HEK293 (cell line): Measurements from ENCODE around the gene DNAJC5.

Experiments
- CTCF ChIA-PET: fragments of 350-600 bp; formaldehyde crosslinking; extraction: SDS; loops from one replicate; lab custom pipeline; 2021; ENCODE audit warnings: antibody characterized with exemption; lab: Yijun Ruan, JAX
- POLR2A ChIA-PET: fragments of 300-600 bp; formaldehyde crosslinking; extraction: SDS; loops from one replicate; lab custom pipeline; 2020; ENCODE audit warnings: antibody characterized with exemption, inconsistent platforms; lab: Yijun Ruan, JAX
- H3K27ac ChIP-seq: fragments of 200-500 bp; sonication (Bioruptor generic); 2 replicates; pipeline ENCODE4 v1.5.1; 2014; ENCODE audit warnings: low read depth, low read length, control low read depth, inconsistent platforms; ENCODE audit errors: extremely low read depth
- H3K36me3 ChIP-seq, 2 experiments: fragments of 200-500 bp in 1 of 2; sonication (Bioruptor generic) in 1 of 2; 1 replicate in 1 of 2; 2 replicates in 1 of 2; pipeline ENCODE4 v1.5.1; 2014 to 2017; ENCODE audit warnings: inconsistent platforms in 2 of 2, low read length in 2 of 2; ENCODE audit not compliant: control insufficient read depth in 2 of 2, insufficient read depth in 1 of 2
- H3K4me1 ChIP-seq: fragments of 200-500 bp; sonication (Bioruptor generic); 2 replicates; pipeline ENCODE4 v1.5.1; 2014; ENCODE audit warnings: mild to moderate bottlenecking, low read length, inconsistent platforms; ENCODE audit not compliant: control insufficient read depth, insufficient read depth
- H3K4me3 ChIP-seq: 2 replicates; pipeline ENCODE4 v1.5.1; 2011; ENCODE audit warnings: low read depth, mild to moderate bottlenecking, control low read depth, low read length, moderate library complexity
- H3K9me3 ChIP-seq: fragments of 200-500 bp; sonication (Bioruptor generic); 2 replicates; pipeline ENCODE4 v1.5.1; 2014; ENCODE audit warnings: low read depth, low read length, inconsistent platforms; ENCODE audit not compliant: control insufficient read depth, insufficient read depth
- GLIS1 ChIP-seq: fragments of 450-650 bp; formaldehyde crosslinking; IDR thresholded peaks from 2 replicates; pipeline ENCODE4 v1.5.1; 2016; ENCODE audit warnings: missing biosample characterization, missing genetic modification characterization
- HOXD13 ChIP-seq: sonication (generic); formaldehyde crosslinking; IDR thresholded peaks from 2 replicates; pipeline ENCODE4 v1.8.0; 2022; ENCODE audit warnings: missing genetic modification reagents, borderline replicate concordance
- IKZF3 ChIP-seq: fragments of 450-650 bp; IDR thresholded peaks from 2 replicates; pipeline ENCODE4 v1.5.0; 2018; ENCODE audit warnings: missing biosample characterization, mild to moderate bottlenecking, missing genetic modification characterization, moderate library complexity
- KLF10 ChIP-seq: fragments of 450-650 bp; IDR thresholded peaks from 2 replicates; pipeline ENCODE4 v1.5.1; 2018; ENCODE audit warnings: missing biosample characterization, mild to moderate bottlenecking, missing genetic modification characterization
- KLF17 ChIP-seq: fragments of 450-650 bp; formaldehyde crosslinking; IDR thresholded peaks from 2 replicates; pipeline ENCODE4 v1.5.1; 2016; ENCODE audit warnings: missing biosample characterization, missing genetic modification characterization
- REST ChIP-seq: fragments of 450-650 bp; formaldehyde crosslinking; IDR thresholded peaks from 2 replicates; pipeline ENCODE4 v1.5.1; 2016; ENCODE audit warnings: missing biosample characterization, missing genetic modification characterization
- ZBTB1 ChIP-seq: fragments of 450-650 bp; formaldehyde crosslinking; IDR thresholded peaks from 2 replicates; pipeline ENCODE4 v1.5.1; 2016; ENCODE audit warnings: missing biosample characterization, missing genetic modification characterization
- ZFHX2 ChIP-seq: fragments of 450-650 bp; formaldehyde crosslinking; conservative IDR thresholded peaks from 2 replicates; pipeline ENCODE4 v1.5.1; 2016; ENCODE audit warnings: missing biosample characterization, missing genetic modification characterization
- ZFP3 ChIP-seq: fragments of 450-650 bp; formaldehyde crosslinking; IDR thresholded peaks from 2 replicates; pipeline ENCODE4 v1.5.1; 2016; ENCODE audit warnings: low read depth, missing biosample characterization, missing genetic modification characterization
- ZFP41 ChIP-seq: fragments of 450-650 bp; formaldehyde crosslinking; IDR thresholded peaks from 2 replicates; pipeline ENCODE4 v1.5.1; 2016; ENCODE audit warnings: missing biosample characterization, missing genetic modification characterization, borderline replicate concordance
- ZNF133 ChIP-seq: fragments of 450-650 bp; formaldehyde crosslinking; IDR thresholded peaks from 2 replicates; pipeline ENCODE4 v1.5.1; 2016; ENCODE audit warnings: missing biosample characterization, missing genetic modification characterization
- ZNF146 ChIP-seq: fragments of 450-650 bp; formaldehyde crosslinking; IDR thresholded peaks from 2 replicates; pipeline ENCODE4 v1.5.1; 2016; ENCODE audit warnings: missing biosample characterization, missing genetic modification characterization
- ZNF148 ChIP-seq: fragments of 450-650 bp; formaldehyde crosslinking; IDR thresholded peaks from 2 replicates; pipeline ENCODE4 v1.5.0; 2017; ENCODE audit warnings: missing biosample characterization, missing genetic modification characterization, borderline replicate concordance
- ZNF174 ChIP-seq: fragments of 450-650 bp; formaldehyde crosslinking; IDR thresholded peaks from 2 replicates; pipeline ENCODE4 v1.5.0; 2017; ENCODE audit warnings: missing biosample characterization, mild to moderate bottlenecking, missing genetic modification characterization
- ZNF211 ChIP-seq: fragments of 450-650 bp; formaldehyde crosslinking; IDR thresholded peaks from 2 replicates; pipeline ENCODE4 v1.5.1; 2016; ENCODE audit warnings: low read depth, missing biosample characterization, missing genetic modification characterization
- ZNF214 ChIP-seq: fragments of 450-650 bp; formaldehyde crosslinking; IDR thresholded peaks from 2 replicates; pipeline ENCODE4 v1.5.1; 2017; ENCODE audit warnings: missing biosample characterization, mild to moderate bottlenecking, missing genetic modification characterization, borderline replicate concordance
- ZNF341 ChIP-seq: fragments of 450-650 bp; formaldehyde crosslinking; IDR thresholded peaks from 2 replicates; pipeline ENCODE4; 2016; ENCODE audit warnings: low read depth, missing biosample characterization, missing genetic modification characterization
- ZNF394 ChIP-seq: fragments of 450-650 bp; formaldehyde crosslinking; IDR thresholded peaks from 2 replicates; pipeline ENCODE4 v1.5.1; 2016; ENCODE audit warnings: missing biosample characterization, missing genetic modification characterization, mild to moderate bottlenecking, moderate library complexity, borderline replicate concordance
- ZNF433 ChIP-seq: fragments of 450-650 bp; formaldehyde crosslinking; IDR thresholded peaks from 2 replicates; pipeline ENCODE4 v1.5.1; 2016; ENCODE audit warnings: missing biosample characterization, missing genetic modification characterization, low read depth
- ZNF555 ChIP-seq: fragments of 450-650 bp; formaldehyde crosslinking; conservative IDR thresholded peaks from 2 replicates; pipeline ENCODE4 v1.5.1; 2017; ENCODE audit warnings: missing biosample characterization, mild to moderate bottlenecking, missing genetic modification characterization, inconsistent platforms
- ZNF600 ChIP-seq: fragments of 450-650 bp; formaldehyde crosslinking; IDR thresholded peaks from 2 replicates; pipeline ENCODE4 v1.5.1; 2016; ENCODE audit warnings: missing biosample characterization, missing genetic modification characterization
- ZNF623 ChIP-seq: fragments of 450-650 bp; formaldehyde crosslinking; IDR thresholded peaks from 2 replicates; pipeline ENCODE4 v1.5.1; 2016; ENCODE audit warnings: missing biosample characterization, missing genetic modification characterization
- ZNF792 ChIP-seq: fragments of 450-650 bp; formaldehyde crosslinking; IDR thresholded peaks from 2 replicates; pipeline ENCODE4 v1.5.1; 2016; ENCODE audit warnings: missing biosample characterization, missing genetic modification characterization
- ZNF830 ChIP-seq: fragments of 450-650 bp; IDR thresholded peaks from 2 replicates; pipeline ENCODE4 v1.5.0; 2018; ENCODE audit warnings: missing biosample characterization, missing genetic modification characterization, low read depth, mild to moderate bottlenecking, moderate library complexity
- TF ChIP-seq, protein P1 (sequence below): fragments of 450-650 bp; formaldehyde crosslinking; IDR thresholded peaks from 2 replicates; pipeline ENCODE4 v1.5.1; 2016; ENCODE audit warnings: missing biosample characterization, missing genetic modification characterization

Gene DNAJC5

DNA sequence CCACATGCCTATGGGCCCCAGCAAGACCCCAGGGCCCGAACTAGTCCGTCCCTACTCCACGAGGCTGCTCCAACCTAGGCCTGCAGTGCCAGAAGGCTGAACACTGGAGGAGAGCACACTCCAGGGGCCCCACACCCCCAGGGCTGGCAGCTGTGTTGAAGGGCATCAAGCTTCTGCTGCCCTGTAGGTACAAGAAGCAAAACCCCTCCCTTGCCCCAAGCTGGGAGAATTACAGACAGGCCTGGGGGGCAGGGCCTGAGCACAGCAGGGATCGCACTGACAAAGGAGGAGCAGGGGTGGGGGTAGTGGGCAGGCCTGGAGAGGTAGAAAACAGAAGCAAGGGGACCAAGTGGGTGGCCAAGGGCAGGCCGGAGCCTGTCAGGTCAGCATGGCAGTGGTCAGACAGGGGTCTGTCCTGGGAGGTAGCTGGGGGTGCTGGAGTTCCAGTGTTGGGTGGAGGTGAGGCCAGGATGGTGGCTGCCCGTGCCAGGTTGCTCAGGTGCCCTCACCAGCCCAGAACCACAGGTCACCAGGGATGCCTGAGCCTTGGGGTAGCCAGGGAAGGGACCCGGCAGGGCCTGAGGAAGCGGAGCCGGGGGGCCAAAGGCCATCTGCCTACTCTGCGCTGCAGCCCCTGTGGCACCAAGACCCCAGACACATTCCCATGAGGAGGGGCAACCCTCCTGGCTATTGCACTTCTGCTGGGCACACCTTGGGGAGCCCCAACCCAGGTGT, 64.2 kb downstream of the DNAJC5 start (continued):
- TF ChIP-seq ZNF830 (tag by site-specific recombination) (no peak), ZFP3 (tag by site-specific recombination) (no peak), ZNF433 (tag by site-specific recombination) (no peak), ZNF623 (tag by site-specific recombination) (no peak), GLIS1 (tag by site-specific recombination) (peak; percentile 97), KLF17 (tag by site-specific recombination) (peak; percentile 50; the same call in 1 of the 2 replicates), ZNF555 (no peak), ZFHX2 (tag by site-specific recombination) (peak; percentile 35), ZFP41 (tag by site-specific recombination) (no peak), ZNF174 (no peak), ZNF146 (no peak), HOXD13 (no peak), ZNF394 (no peak), ZBTB1 (no peak), ZNF148 (tag by site-specific recombination) (no peak), KLF10 (tag by site-specific recombination) (no peak), ZNF600 (peak; percentile 40; the same call in 1 of the 2 replicates)
- TF ChIP-seq, protein P1, sequence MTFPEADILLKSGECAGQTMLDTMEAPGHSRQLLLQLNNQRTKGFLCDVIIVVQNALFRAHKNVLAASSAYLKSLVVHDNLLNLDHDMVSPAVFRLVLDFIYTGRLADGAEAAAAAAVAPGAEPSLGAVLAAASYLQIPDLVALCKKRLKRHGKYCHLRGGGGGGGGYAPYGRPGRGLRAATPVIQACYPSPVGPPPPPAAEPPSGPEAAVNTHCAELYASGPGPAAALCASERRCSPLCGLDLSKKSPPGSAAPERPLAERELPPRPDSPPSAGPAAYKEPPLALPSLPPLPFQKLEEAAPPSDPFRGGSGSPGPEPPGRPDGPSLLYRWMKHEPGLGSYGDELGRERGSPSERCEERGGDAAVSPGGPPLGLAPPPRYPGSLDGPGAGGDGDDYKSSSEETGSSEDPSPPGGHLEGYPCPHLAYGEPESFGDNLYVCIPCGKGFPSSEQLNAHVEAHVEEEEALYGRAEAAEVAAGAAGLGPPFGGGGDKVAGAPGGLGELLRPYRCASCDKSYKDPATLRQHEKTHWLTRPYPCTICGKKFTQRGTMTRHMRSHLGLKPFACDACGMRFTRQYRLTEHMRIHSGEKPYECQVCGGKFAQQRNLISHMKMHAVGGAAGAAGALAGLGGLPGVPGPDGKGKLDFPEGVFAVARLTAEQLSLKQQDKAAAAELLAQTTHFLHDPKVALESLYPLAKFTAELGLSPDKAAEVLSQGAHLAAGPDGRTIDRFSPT (tag by site-specific recombination): peak; percentile 74

GRCh38 chr20:63959699-63960075, 64.8 kb downstream of the DNAJC5 start:
- peaks cover 0 to 62% of the 10 kb centered on the region in 2 experiments; a peak in 1 of 3 replicates for H3K36me3 ChIP-seq
- CTCF ChIA-PET: no interaction called here

More at GRCh38 chr20:63959699-63960075, 64.8 kb downstream of the DNAJC5 start:
- H3K4me1 ChIP-seq: 0 out of 2 replicates have a peak, but pooled peaks cover 4% of the 10 kb centered on the region
- TF ChIP-seq IKZF3 (tag by site-specific recombination) (no peak), ZNF214 (tag by site-specific recombination) (no peak), ZNF133 (tag by site-specific recombination) (no peak), REST (tag by site-specific recombination) (no peak), ZNF341 (tag by site-specific recombination) (no peak), ZNF792 (no peak), ZNF211 (tag by site-specific recombination) (no peak)
- no peak overlapping the region for H3K4me3 ChIP-seq
- POLR2A ChIA-PET: no interaction called here
- H3K9me3 ChIP-seq: no peaks in the 10 kb centered on the region
- 0 out of 2 replicates have a peak overlapping the region, but pooled peaks have one; percentile 33 for H3K27ac ChIP-seq
